ENCODE data around the gene FXYD2. TPM values are rescaled to one million over a fixed set of nuclear protein-coding genes. Genes with fewer than 3 reads are reported as not detected.

Gene FXYD2
- total and polyA plus RNA-seq, 10 of the 15 experiments (the other 5 are each of a cell fraction or from before 2014, with no cell fraction given), result 1.2 to 4.5 (median 2.4) TPM

- ATAC-seq (peak; percentile 47), FAIRE-seq (no peak), DNase-seq (ENCODE audit: low read depth, low spot score) (no peak)
- POLR2A ChIA-PET, result interaction anchor here (1.1 to 4.8 kb wide), 7 partner anchors 10 to 391 kb away, joined by 4 to 47 read pairs (median 6); partner anchors contain the start of gene IL10RA
- in situ Hi-C loops (cut with MboI) (no loop called here), intact Hi-C loops (cut with micrococcal nuclease; ENCODE audit: unreplicated experiment) (loop anchor here (1.0 to 10.0 kb wide), 5 partner anchors 127 to 1893 kb away; partner anchors contain the start of genes KMT2A, PCSK7 and RNF214)
- no TSS peak for BruUV-seq (replicated peaks)
- RAD21 ChIA-PET (ENCODE audit: unreplicated experiment), result interaction anchor here (0.7 to 22.6 kb wide), 31 partner anchors 8 to 392 kb away, joined by 3 to 393 read pairs (median 4); no protein-coding TSS in a partner anchor
- H2AFZ ChIP-seq (ENCODE audit: control insufficient read depth, low read depth, low read length), result peak overlapping the region; percentile 68
- SMC1A ChIA-PET (ENCODE audit: uncharacterized antibody, unreplicated experiment), result interaction anchor here (0.6 to 11.7 kb wide), 31 partner anchors 9 to 587 kb away, joined by 3 to 318 read pairs (median 5); partner anchors contain the start of gene PCSK7
- H3K27me3 ChIP-seq (replicated peaks in 1 of 2; ENCODE audit: control insufficient read depth in 2 of 2, insufficient read depth in 2 of 2, low read length in 1 of 2), result no peaks in the 10 kb centered on the region
- H3K4me2 ChIP-seq (ENCODE audit: control insufficient read depth, insufficient read depth), result no peak overlapping the region
- H3K27ac ChIP-seq (ENCODE audit: control insufficient read depth, insufficient read depth), result peak overlapping the region; percentile 87
- no peaks in the 10 kb centered on the region for H3K36me3 ChIP-seq (ENCODE audit: control insufficient read depth in 2 of 2, insufficient read depth in 2 of 2, low read length in 1 of 2)
- peaks cover 55% of the 10 kb centered on the region for H3K4me1 ChIP-seq (ENCODE audit: control insufficient read depth, insufficient read depth, low read length)
- WGBS (ENCODE audit: insufficient coverage, insufficient replicate concordance, low lambda C conversion rate, missing lambda C conversion rate), result 23% methylated on average over 9 of the region's 9 CpGs
- no peaks in the 10 kb centered on the region for H4K20me1 ChIP-seq (ENCODE audit: control insufficient read depth, insufficient read depth)
- CTCF ChIA-PET, result interaction anchor here (0.5 to 16.0 kb wide), 49 partner anchors 9 to 394 kb away, joined by 3 to 503 read pairs (median 4); partner anchors contain the start of genes IL10RA and TMPRSS13
- H3K4me3 ChIP-seq, result no peak overlapping the region
- H3K79me2 ChIP-seq (ENCODE audit: control insufficient read depth, insufficient read depth, low read length), result peaks cover 2% of the 10 kb centered on the region; the same call in 1 of the 2 replicates
- H3K9me3 ChIP-seq (replicated peaks; ENCODE audit: control insufficient read depth, insufficient read depth, low read length), result no peaks in the 10 kb centered on the region
- peak overlapping the region; percentile 66; the same call in 1 of the 2 replicates for H3K9ac ChIP-seq (ENCODE audit: control insufficient read depth, insufficient read depth, low read length)
- TF ChIP-seq IKZF2 (IDR thresholded peaks at IDR 0.05) (peak; percentile 80 to 84), YBX1 (IDR thresholded peaks at IDR 0.05) (peak; percentile 72; the same call in 1 of the 2 replicates), FOS (IDR thresholded peaks at IDR 0.05; ENCODE audit: borderline replicate concordance, extremely low read depth, insufficient read length) (no peak), CHD1 (IDR thresholded peaks at IDR 0.05; ENCODE audit: low read depth, low read length) (no peak), NR2F1 (conservative IDR thresholded peaks at IDR 0.05) (peak; percentile 88), SPI1 (IDR thresholded peaks at IDR 0.05; ENCODE audit: borderline replicate concordance, insufficient read depth, low read depth, low read length) (peak; percentile 68), SMAD1 (IDR thresholded peaks at IDR 0.05; ENCODE audit: low read depth, partially characterized antibody) (no peak), TCF7 (IDR thresholded peaks at IDR 0.05; ENCODE audit: borderline replicate concordance) (no peak), CBX5 (IDR thresholded peaks at IDR 0.05; ENCODE audit: low read depth) (0 out of 2 replicates have a peak, but pooled peaks have one; percentile 74), IKZF1 (conservative IDR thresholded peaks at IDR 0.05) (peak; percentile 86), MTA2 (IDR thresholded peaks at IDR 0.05; ENCODE audit: low read depth) (peak; percentile 45), ZBED1 (IDR thresholded peaks at IDR 0.05; ENCODE audit: borderline replicate concordance) (peak; percentile 60; the same call in 1 of the 2 replicates), RELA (IDR thresholded peaks at IDR 0.05; ENCODE audit: borderline replicate concordance, partially characterized antibody) (peak; percentile 96), PAX5 (IDR thresholded peaks at IDR 0.05; ENCODE audit: borderline replicate concordance, low read depth, low read length) (0 out of 2 replicates have a peak, but pooled peaks have one; percentile 4), EED (IDR thresholded peaks at IDR 0.05; ENCODE audit: low read depth) (peak; percentile 85), BACH1 (IDR thresholded peaks at IDR 0.05; ENCODE audit: borderline replicate concordance) (no peak), RB1 (IDR thresholded peaks at IDR 0.05; ENCODE audit: borderline replicate concordance) (no peak), MTA3 (IDR thresholded peaks at IDR 0.05; ENCODE audit: borderline replicate concordance, low read length) (0 out of 2 replicates have a peak, but pooled peaks have one; percentile 59), TBL1XR1 (IDR thresholded peaks at IDR 0.05; ENCODE audit: low read depth, low read length) (peak; percentile 23; the same call in 1 of the 2 replicates), ATF2 (IDR thresholded peaks at IDR 0.05; ENCODE audit: low read length) (no peak; the same call in none of the 2 replicates), BHLHE40 (IDR thresholded peaks at IDR 0.05; ENCODE audit: borderline replicate concordance in 1 of 2, low read depth in 2 of 2, low read length in 1 of 2) (peak; percentile 76 to 83), MYB (IDR thresholded peaks at IDR 0.05; ENCODE audit: borderline replicate concordance, low read depth, low read length) (no peak)
Observed at GRCh38 chr11:117818041-117818873, 6.3 kb downstream of the FXYD2 start.
